Tibial nerve (tissue), 4 donors: ENCODE measurements around the gene TFEC. TPM values are rescaled to one million over a fixed set of nuclear protein-coding genes. Genes with fewer than 3 reads are reported as not detected.

Experiments used
- DNase-seq, 2 donors: peaks; one replicate each; pipeline ENCODE4 v3.0.0-alpha.2; 2019; ENCODE audit warnings: low spot score in 2 of 2
- H3K27ac ChIP-seq, 4 donors: fragments of 200-600 bp; sonication (generic) in 3 of 4; one replicate each; pipeline ENCODE4 v1.5.1; 2017 to 2019; ENCODE audit warnings: mild to moderate bottlenecking in 1 of 4
- H3K27me3 ChIP-seq, 2 donors: fragments of 200-600 bp; sonication (generic) in 1 of 2; one replicate each; pipeline versions ENCODE4 v1.5.1 to v1.6.0; 2017 to 2019
- H3K36me3 ChIP-seq, 3 donors: fragments of 200-600 bp; sonication (generic); one replicate each; pipeline ENCODE4 v1.5.1; 2018 to 2019
- H3K4me1 ChIP-seq, 4 donors: fragments of 200-600 bp; sonication (generic) in 3 of 4; one replicate each; pipeline ENCODE4 v1.5.1; 2017 to 2019
- H3K4me3 ChIP-seq, 4 donors: fragments of 200-600 bp; sonication (generic) in 3 of 4; one replicate each; pipeline ENCODE4 v1.5.1; 2017 to 2019; ENCODE audit warnings: mild to moderate bottlenecking in 1 of 4, moderate library complexity in 1 of 4
- H3K9me3 ChIP-seq, 4 donors: fragments of 200-600 bp; sonication (generic) in 3 of 4; one replicate each; pipeline ENCODE4 v1.5.1; 2017 to 2019
- CTCF ChIP-seq, 5 experiments: fragments of 200-600 bp in 3 of 5; fragments of 450-650 bp in 2 of 5; sonication (generic) in 3 of 5; IDR thresholded peaks; one replicate each; pipeline ENCODE4 v1.5.1; 2016 to 2019; ENCODE audit warnings: antibody characterized with exemption in 5 of 5, mild to moderate bottlenecking in 3 of 5, moderate library complexity in 2 of 5
- EP300 ChIP-seq, 2 donors: sonication (generic); formaldehyde crosslinking; IDR thresholded peaks; one replicate each; pipeline ENCODE4 v1.6.1; 2017; ENCODE audit warnings: antibody characterized with exemption in 2 of 2, mild to moderate bottlenecking in 1 of 2
- POLR2A ChIP-seq, 2 donors: fragments of 450-650 bp; IDR thresholded peaks; one replicate each; pipeline ENCODE4 v1.6.1; 2017; ENCODE audit warnings: antibody characterized with exemption in 2 of 2, mild to moderate bottlenecking in 2 of 2, moderate library complexity in 2 of 2
- WGBS, 2 donors: methylation state at CpG; one replicate each; pipeline ENCODE4 v1.1.5; 2018; 5-methylcytosine and 5-hydroxymethylcytosine counted together
- total RNA-seq, 4 donors: library from RNA; depleted of rRNA; stranded (reverse); fragments of >200 nt; gene quantifications; one replicate each; pipeline ENCODE4 v1.1.0, GENCODE V29; 2016

The TFEC gene
- total RNA-seq, 4 donors from 2014 or later: 2.6 to 9.9 (median 4.1) TPM

DNA sequence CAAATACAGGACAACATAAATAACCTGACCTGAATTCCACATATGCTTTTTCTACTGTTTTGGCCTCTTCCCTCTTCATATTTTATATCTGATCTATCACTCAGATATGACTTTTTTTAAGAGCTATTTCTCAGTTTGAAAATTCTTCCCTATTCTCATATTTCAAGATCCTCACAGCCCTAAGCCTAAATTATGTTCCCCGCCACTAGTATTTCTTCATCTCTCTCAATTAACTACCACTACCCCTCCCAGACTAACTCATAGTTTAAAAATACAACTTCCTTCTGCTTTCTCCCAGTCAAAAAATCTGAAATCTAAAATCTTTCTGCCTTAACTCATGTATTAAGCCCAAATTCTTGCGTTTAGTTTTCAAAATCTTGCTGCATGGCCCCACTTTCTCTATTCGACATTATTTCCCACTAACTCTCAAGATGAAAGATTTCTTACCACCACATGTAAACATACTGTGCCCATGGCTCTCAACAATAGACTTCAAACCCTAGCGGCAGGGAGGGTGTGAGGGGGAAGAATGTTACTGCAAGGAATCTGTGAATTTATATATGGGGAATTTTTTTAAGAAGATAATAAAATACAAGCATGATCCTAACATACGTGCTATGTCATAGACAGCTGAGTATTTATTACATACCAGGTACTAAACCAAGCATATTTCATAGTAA, 64.6 kb downstream of the TFEC start:
- DNase-seq: no peak
- no peaks in the 10 kb centered on the region for H3K9me3 ChIP-seq
- 83 to 89% methylated on average over 5 of the region's 5 CpGs for WGBS, 2 donors
- no peaks in the 10 kb centered on the region for H3K36me3 ChIP-seq
- H3K27ac ChIP-seq: no peak overlapping the region
- no peak for TF ChIP-seq CTCF (IDR thresholded peaks at IDR 0.05)
- no peak for TF ChIP-seq POLR2A (IDR thresholded peaks at IDR 0.05)
- TF ChIP-seq EP300 (IDR thresholded peaks at IDR 0.05): no peak
- no peak overlapping the region for H3K4me3 ChIP-seq
- H3K4me1 ChIP-seq: peaks cover 0 to 4% (median 0%) of the 10 kb centered on the region in 4 donors
- H3K27me3 ChIP-seq: no peaks in the 10 kb centered on the region

GRCh38 chr7:115965236-115965635, 65.3 kb downstream of the TFEC start:
- no peak overlapping the region for H3K27ac ChIP-seq
- TF ChIP-seq POLR2A (IDR thresholded peaks at IDR 0.05) (no peak), CTCF (IDR thresholded peaks at IDR 0.05) (no peak), EP300 (IDR thresholded peaks at IDR 0.05) (no peak)
- no peaks in the 10 kb centered on the region for H3K9me3 ChIP-seq
- H3K4me3 ChIP-seq: no peak overlapping the region
- peaks cover 0 to 4% (median 0%) of the 10 kb centered on the region in 4 donors for H3K4me1 ChIP-seq
- WGBS, 2 donors: 25 to 26% methylated on average over 1 of the region's 1 CpG
- DNase-seq: no peak
- no peaks in the 10 kb centered on the region for H3K36me3 ChIP-seq
- H3K27me3 ChIP-seq: no peaks in the 10 kb centered on the region

GRCh38 chr7:115964799-115965198, 65.8 kb downstream of the TFEC start:
- no peak for DNase-seq
- 53 to 57% methylated on average over 1 of the region's 1 CpG for WGBS, 2 donors
- H3K4me1 ChIP-seq: peaks cover 0 to 4% (median 0%) of the 10 kb centered on the region in 4 donors
- no peak overlapping the region for H3K4me3 ChIP-seq
- no peaks in the 10 kb centered on the region for H3K36me3 ChIP-seq
- no peak overlapping the region for H3K27ac ChIP-seq
- no peaks in the 10 kb centered on the region for H3K27me3 ChIP-seq
- no peak for TF ChIP-seq CTCF (IDR thresholded peaks at IDR 0.05)
- no peaks in the 10 kb centered on the region for H3K9me3 ChIP-seq

GRCh38 chr7:115962340-115962739, 68.2 kb downstream of the TFEC start:
- Histone ChIP-seq H3K4me1 (peaks cover 0 to 4% (median 0%) of the 10 kb centered on the region in 4 donors), H3K27ac (no peak overlapping the region), H3K4me3 (no peak overlapping the region), H3K36me3 (no peaks in the 10 kb centered on the region), H3K27me3 (no peaks in the 10 kb centered on the region), H3K9me3 (no peaks in the 10 kb centered on the region)
- TF ChIP-seq EP300 (IDR thresholded peaks at IDR 0.05): no peak
- TF ChIP-seq POLR2A (IDR thresholded peaks at IDR 0.05): no peak
- TF ChIP-seq CTCF (IDR thresholded peaks at IDR 0.05): no peak
- no peak for DNase-seq

GRCh38 chr7:115953592-115954255, 76.8 kb downstream of the TFEC start:
- no peak for TF ChIP-seq EP300 (IDR thresholded peaks at IDR 0.05)
- TF ChIP-seq POLR2A (IDR thresholded peaks at IDR 0.05): no peak
- TF ChIP-seq CTCF (IDR thresholded peaks at IDR 0.05): no peak
- H3K27me3 ChIP-seq: no peaks in the 10 kb centered on the region
- DNase-seq: no peak
- no peak overlapping the region for H3K4me3 ChIP-seq
- H3K36me3 ChIP-seq: no peaks in the 10 kb centered on the region
- 71 to 76% methylated on average over 5 of the region's 5 CpGs for WGBS, 2 donors
- no peak overlapping the region for H3K27ac ChIP-seq
- H3K4me1 ChIP-seq: no peaks in the 10 kb centered on the region
- no peaks in the 10 kb centered on the region for H3K9me3 ChIP-seq
